Measurements from ENCODE around the gene SMARCC2.

DNA sequence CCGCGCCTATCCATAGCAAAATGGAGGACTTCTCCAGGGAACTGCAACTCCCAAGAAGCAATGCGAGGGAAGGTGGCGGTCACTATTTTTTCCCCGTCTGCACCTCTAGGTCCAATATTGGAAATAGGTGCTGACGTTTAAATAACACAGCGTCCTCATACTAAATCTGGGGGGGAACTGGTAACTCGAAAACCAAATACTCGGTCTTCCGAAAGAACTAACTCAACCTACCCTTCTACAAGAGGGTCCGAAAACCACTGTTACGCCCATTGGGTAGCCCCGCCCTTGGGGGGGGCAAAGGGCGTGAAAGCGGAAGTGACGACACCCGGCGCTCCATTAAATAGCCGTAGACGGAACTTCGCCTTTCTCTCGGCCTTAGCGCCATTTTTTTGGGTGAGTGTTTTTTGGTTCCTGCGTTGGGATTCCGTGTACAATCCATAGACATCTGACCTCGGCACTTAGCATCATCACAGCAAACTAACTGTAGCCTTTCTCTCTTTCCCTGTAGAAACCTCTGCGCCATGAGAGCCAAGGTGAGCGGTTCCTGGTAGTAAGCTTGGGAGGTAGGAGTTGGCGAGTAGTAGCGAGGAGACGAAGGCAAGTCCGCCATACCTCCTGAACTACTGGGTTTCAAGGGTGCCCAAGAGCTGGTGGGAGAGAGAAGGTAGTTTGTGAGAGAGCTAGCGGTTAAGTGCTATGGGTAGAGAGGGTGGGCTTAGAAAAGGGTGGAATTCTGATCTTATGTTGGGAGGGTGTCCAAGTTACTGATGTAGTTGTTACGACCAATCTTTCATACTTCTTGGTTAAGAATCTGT is 72.8 kb downstream of the SMARCC2 start, which contains the start of gene RPL41:
- TF ChIP-seq, protein P1, sequence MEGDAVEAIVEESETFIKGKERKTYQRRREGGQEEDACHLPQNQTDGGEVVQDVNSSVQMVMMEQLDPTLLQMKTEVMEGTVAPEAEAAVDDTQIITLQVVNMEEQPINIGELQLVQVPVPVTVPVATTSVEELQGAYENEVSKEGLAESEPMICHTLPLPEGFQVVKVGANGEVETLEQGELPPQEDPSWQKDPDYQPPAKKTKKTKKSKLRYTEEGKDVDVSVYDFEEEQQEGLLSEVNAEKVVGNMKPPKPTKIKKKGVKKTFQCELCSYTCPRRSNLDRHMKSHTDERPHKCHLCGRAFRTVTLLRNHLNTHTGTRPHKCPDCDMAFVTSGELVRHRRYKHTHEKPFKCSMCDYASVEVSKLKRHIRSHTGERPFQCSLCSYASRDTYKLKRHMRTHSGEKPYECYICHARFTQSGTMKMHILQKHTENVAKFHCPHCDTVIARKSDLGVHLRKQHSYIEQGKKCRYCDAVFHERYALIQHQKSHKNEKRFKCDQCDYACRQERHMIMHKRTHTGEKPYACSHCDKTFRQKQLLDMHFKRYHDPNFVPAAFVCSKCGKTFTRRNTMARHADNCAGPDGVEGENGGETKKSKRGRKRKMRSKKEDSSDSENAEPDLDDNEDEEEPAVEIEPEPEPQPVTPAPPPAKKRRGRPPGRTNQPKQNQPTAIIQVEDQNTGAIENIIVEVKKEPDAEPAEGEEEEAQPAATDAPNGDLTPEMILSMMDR (IDR thresholded peaks at IDR 0.05): peak in 1 of 3 donors; percentile 38
- no peak for TF ChIP-seq EP300 (IDR thresholded peaks at IDR 0.05)

All from ovary (tissue), 3 donors.